ENCODE measurements around the gene MAP6D1. TPM values are rescaled to one million over a fixed set of nuclear protein-coding genes. Genes with fewer than 3 reads are reported as not detected.
"Not testable (repeated sequence)": the region's sequence is repeated elsewhere in the genome, so short reads cannot be mapped to it uniquely, and the experiment has no call there.

Gene MAP6D1
- total and polyA plus RNA-seq, 2 experiments from 2014 or later = 0.50 to 3.4 TPM

DNA sequence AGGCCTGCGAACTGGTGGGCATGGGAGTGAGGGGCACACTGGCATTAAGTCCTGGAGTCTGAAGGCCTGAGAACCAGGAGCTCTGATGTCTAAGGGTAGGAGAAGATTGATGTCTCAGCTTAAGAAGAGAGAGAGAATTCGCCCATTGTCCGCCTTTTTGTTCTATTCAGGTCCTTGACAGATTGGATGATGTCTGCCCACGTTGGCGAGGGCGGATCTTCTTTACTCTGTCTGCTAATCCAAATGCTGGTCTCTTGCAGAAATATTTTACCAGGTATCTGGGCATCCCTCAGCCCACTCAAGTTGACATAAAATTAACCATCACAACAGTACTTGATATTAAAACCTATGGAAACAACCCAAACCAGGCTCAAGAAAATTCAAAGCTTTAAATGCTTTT, 44.1 kb downstream of the MAP6D1 start:
- Histone ChIP-seq H3K9me3 (ENCODE audit: low read depth) (no peaks in the 10 kb centered on the region), H3K4me3 (no peak overlapping the region), H2AFZ (no peak overlapping the region), H3K27me3 (no peaks in the 10 kb centered on the region), H3K36me3 (replicated peaks; ENCODE audit: insufficient read depth, low read depth) (no peaks in the 10 kb centered on the region), H3K4me2 (no peak overlapping the region), H3K9me2 (replicated peaks; ENCODE audit: insufficient read depth) (no peaks in the 10 kb centered on the region), H3K79me2 (peaks cover 4% of the 10 kb centered on the region), H3K27ac (no peak overlapping the region), H3K4me1 (ENCODE audit: insufficient read depth) (no peaks in the 10 kb centered on the region), H4K20me1 (ENCODE audit: insufficient read depth, poor library complexity, severe bottlenecking) (no peaks in the 10 kb centered on the region)
- WGBS (ENCODE audit: low lambda C conversion rate, missing lambda C conversion rate) = 95% methylated on average over 6 of the region's 6 CpGs
- TF ChIP-seq EZH2phosphoT487 (IDR thresholded peaks at IDR 0.05; ENCODE audit: low read depth, severe bottlenecking, unreplicated experiment) = no peak
- TF ChIP-seq, protein P1, sequence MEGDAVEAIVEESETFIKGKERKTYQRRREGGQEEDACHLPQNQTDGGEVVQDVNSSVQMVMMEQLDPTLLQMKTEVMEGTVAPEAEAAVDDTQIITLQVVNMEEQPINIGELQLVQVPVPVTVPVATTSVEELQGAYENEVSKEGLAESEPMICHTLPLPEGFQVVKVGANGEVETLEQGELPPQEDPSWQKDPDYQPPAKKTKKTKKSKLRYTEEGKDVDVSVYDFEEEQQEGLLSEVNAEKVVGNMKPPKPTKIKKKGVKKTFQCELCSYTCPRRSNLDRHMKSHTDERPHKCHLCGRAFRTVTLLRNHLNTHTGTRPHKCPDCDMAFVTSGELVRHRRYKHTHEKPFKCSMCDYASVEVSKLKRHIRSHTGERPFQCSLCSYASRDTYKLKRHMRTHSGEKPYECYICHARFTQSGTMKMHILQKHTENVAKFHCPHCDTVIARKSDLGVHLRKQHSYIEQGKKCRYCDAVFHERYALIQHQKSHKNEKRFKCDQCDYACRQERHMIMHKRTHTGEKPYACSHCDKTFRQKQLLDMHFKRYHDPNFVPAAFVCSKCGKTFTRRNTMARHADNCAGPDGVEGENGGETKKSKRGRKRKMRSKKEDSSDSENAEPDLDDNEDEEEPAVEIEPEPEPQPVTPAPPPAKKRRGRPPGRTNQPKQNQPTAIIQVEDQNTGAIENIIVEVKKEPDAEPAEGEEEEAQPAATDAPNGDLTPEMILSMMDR (IDR thresholded peaks at IDR 0.05; ENCODE audit: poor library complexity) = no peak
- TF ChIP-seq EZH2 (IDR thresholded peaks at IDR 0.05; ENCODE audit: borderline replicate concordance) = no peak
- DNase-seq (ENCODE audit: low spot score) = no peak

DNA sequence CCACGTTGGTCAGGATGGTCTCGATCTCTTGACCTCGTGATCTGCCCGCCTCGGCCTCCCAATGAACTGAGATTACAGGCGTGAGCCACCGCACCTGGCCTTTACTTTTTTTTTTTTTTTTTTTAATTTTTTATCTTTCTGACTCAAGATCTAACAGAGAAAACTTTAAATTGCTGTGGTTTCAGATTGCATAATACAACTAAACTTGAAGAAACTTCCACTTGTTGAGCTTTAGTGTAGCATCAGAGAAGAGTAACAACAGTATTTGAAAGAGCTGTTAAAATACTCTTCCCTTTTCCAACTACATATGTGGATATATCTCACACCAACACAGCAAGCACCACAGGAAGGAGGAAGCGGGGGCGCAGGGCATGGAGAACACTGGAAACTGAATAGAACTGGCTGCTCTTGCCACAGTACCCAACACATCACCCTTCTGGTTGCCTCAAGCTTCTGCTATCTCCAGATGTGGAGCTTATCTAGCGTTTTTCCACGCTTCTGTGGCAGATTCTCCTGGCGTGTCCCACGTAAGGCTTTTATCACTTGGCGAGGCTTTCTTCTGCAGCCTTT, 45.4 kb downstream of the MAP6D1 start:
- TF ChIP-seq EZH2 (IDR thresholded peaks at IDR 0.05; ENCODE audit: borderline replicate concordance) (no peak), EZH2phosphoT487 (IDR thresholded peaks at IDR 0.05; ENCODE audit: low read depth, severe bottlenecking, unreplicated experiment) (no peak)
- TF ChIP-seq, protein P1 (IDR thresholded peaks at IDR 0.05; ENCODE audit: poor library complexity) = no peak
- DNase-seq (ENCODE audit: low spot score) = no peak
- no peak overlapping the region for H3K4me2 ChIP-seq
- no peak overlapping the region for H2AFZ ChIP-seq
- no peaks in the 10 kb centered on the region for H3K4me1 ChIP-seq (ENCODE audit: insufficient read depth)
- no peaks in the 10 kb centered on the region for H3K36me3 ChIP-seq (replicated peaks; ENCODE audit: insufficient read depth, low read depth)
- H3K9me2 ChIP-seq (replicated peaks; ENCODE audit: insufficient read depth) = no peaks in the 10 kb centered on the region
- H4K20me1 ChIP-seq (ENCODE audit: insufficient read depth, poor library complexity, severe bottlenecking) = no peaks in the 10 kb centered on the region
- no peak overlapping the region for H3K27ac ChIP-seq
- H3K9me3 ChIP-seq (ENCODE audit: low read depth) = no peaks in the 10 kb centered on the region
- no peaks in the 10 kb centered on the region for H3K27me3 ChIP-seq
- WGBS (ENCODE audit: low lambda C conversion rate, missing lambda C conversion rate) = 89% methylated on average over 14 of the region's 14 CpGs
- no peak overlapping the region for H3K4me3 ChIP-seq
- peaks cover 4% of the 10 kb centered on the region for H3K79me2 ChIP-seq

DNA sequence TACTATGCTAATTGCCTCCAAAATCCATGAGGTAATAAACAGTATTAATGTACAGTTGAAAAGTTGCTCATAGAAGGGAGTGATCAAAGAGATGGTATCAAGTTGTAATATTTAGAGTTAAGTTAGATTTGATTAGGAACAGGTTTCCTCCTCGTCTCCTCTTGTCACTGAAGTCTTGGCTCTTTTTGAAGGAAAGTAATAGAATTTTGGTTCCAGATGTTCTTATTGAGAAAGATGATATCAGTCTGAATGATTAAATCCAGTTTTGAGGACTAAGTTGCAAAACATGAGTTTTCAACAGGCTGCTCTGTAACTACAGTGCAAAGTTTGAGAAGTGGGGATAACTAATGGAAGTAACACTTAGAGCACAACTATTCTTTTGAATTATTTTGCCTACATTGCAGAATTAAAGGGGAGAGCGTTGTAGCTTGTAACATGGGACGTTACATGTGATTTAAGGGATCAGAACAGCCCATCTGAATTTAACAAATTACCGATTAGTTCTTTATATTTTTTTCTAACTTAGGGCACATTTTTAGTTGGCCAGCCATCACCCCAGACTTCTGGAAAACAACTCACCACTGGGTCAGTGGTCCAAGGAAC, 48.3 kb downstream of the MAP6D1 start:
- H4K20me1 ChIP-seq (ENCODE audit: insufficient read depth, poor library complexity, severe bottlenecking) = no peaks in the 10 kb centered on the region
- 93% methylated on average over 4 of the region's 4 CpGs for WGBS (ENCODE audit: low lambda C conversion rate, missing lambda C conversion rate)

DNA sequence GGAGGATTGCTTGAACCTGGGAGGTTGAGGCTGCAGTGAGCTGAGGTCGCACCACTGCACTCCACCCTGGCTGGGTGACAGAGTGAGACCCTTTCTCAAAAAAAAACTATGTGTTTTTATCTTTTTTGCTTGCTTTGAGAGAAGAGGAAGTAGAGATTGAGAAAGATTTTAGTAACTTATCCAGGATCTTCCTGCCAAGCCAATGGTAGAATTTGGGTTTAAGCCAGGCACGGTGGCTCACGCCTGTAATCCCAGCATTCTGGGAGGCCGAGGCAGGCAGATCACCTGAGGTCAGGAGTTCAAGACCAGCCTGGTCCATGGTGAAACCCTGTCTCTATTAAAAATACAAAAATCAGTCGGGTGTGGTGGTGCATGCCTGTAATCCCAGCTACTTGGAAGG, 48.9 kb downstream of the MAP6D1 start:
- not testable (repeated sequence) for H3K4me1 ChIP-seq (ENCODE audit: insufficient read depth); H3K4me3 ChIP-seq; H3K27me3 ChIP-seq; H3K4me2 ChIP-seq; H4K20me1 ChIP-seq (ENCODE audit: insufficient read depth, poor library complexity, severe bottlenecking); H3K79me2 ChIP-seq; H3K9me2 ChIP-seq (replicated peaks; ENCODE audit: insufficient read depth); H3K36me3 ChIP-seq (replicated peaks; ENCODE audit: insufficient read depth, low read depth); DNase-seq (ENCODE audit: low spot score); H3K9me3 ChIP-seq (ENCODE audit: low read depth); H2AFZ ChIP-seq; H3K27ac ChIP-seq
- 93% methylated on average over 5 of the region's 5 CpGs for WGBS (ENCODE audit: low lambda C conversion rate, missing lambda C conversion rate)

More for the DNA sequence above, 48.3 kb downstream of the MAP6D1 start:
- TF ChIP-seq EZH2phosphoT487 (IDR thresholded peaks at IDR 0.05; ENCODE audit: low read depth, severe bottlenecking, unreplicated experiment) (no peak), EZH2 (IDR thresholded peaks at IDR 0.05; ENCODE audit: borderline replicate concordance) (no peak)
- TF ChIP-seq, protein P1 (IDR thresholded peaks at IDR 0.05; ENCODE audit: poor library complexity) = no peak
- H3K4me1 ChIP-seq (ENCODE audit: insufficient read depth) = no peaks in the 10 kb centered on the region
- no peak overlapping the region for H2AFZ ChIP-seq
- H3K27ac ChIP-seq = no peak overlapping the region
- no peaks in the 10 kb centered on the region for H3K9me3 ChIP-seq (ENCODE audit: low read depth)
- no peaks in the 10 kb centered on the region for H3K79me2 ChIP-seq
- H3K4me2 ChIP-seq = no peak overlapping the region
- no peaks in the 10 kb centered on the region for H3K36me3 ChIP-seq (replicated peaks; ENCODE audit: insufficient read depth, low read depth)
- H3K9me2 ChIP-seq (replicated peaks; ENCODE audit: insufficient read depth) = no peaks in the 10 kb centered on the region
- no peak overlapping the region for H3K4me3 ChIP-seq
- DNase-seq (ENCODE audit: low spot score) = no peak
- H3K27me3 ChIP-seq = no peaks in the 10 kb centered on the region

Data from hepatocyte (in vitro differentiated cells).